Measurements from ENCODE around the gene STPG2. TPM values are rescaled to one million over a fixed set of nuclear protein-coding genes. Genes with fewer than 3 reads are reported as not detected.

The STPG2 gene
- total RNA-seq, 1 experiment from 2014 or later, result 0.56 TPM

GRCh38 chr4:98110929-98111328, 32.3 kb downstream of the STPG2 start:
- no peaks in the 10 kb centered on the region for H3K36me3 ChIP-seq (ENCODE audit: insufficient read depth, low read length)
- no peaks in the 10 kb centered on the region for H3K9me2 ChIP-seq (replicated peaks; ENCODE audit: insufficient read depth, low read length)
- DNase-seq, result no peak
- H3K4me2 ChIP-seq (ENCODE audit: low read depth, low read length, poor library complexity, severe bottlenecking), result no peak overlapping the region
- no peak overlapping the region for H3K4me3 ChIP-seq (ENCODE audit: low read length)
- no peaks in the 10 kb centered on the region for H3K27me3 ChIP-seq (ENCODE audit: low read length)
- no peak overlapping the region for H3K27ac ChIP-seq (ENCODE audit: low read length)
- no peaks in the 10 kb centered on the region for H4K20me1 ChIP-seq (ENCODE audit: insufficient read depth, low read depth, low read length)
- no peaks in the 10 kb centered on the region for H3K79me2 ChIP-seq (ENCODE audit: low read length)
- no peaks in the 10 kb centered on the region for H3K4me1 ChIP-seq (ENCODE audit: low read length)
- H3K9me3 ChIP-seq (ENCODE audit: low read length), result no peaks in the 10 kb centered on the region
- no peak overlapping the region for H3K9ac ChIP-seq (ENCODE audit: low read length)
- H2AFZ ChIP-seq (ENCODE audit: low read length), result no peak overlapping the region

GRCh38 chr4:98110214-98110613, 33.1 kb downstream of the STPG2 start:
- no peaks in the 10 kb centered on the region for H3K27me3 ChIP-seq (ENCODE audit: low read length)
- H3K79me2 ChIP-seq (ENCODE audit: low read length), result no peaks in the 10 kb centered on the region
- H3K4me1 ChIP-seq (ENCODE audit: low read length), result no peaks in the 10 kb centered on the region
- H3K36me3 ChIP-seq (ENCODE audit: insufficient read depth, low read length), result no peaks in the 10 kb centered on the region
- no peaks in the 10 kb centered on the region for H3K9me3 ChIP-seq (ENCODE audit: low read length)
- no peaks in the 10 kb centered on the region for H4K20me1 ChIP-seq (ENCODE audit: insufficient read depth, low read depth, low read length)
- no peak overlapping the region for H3K27ac ChIP-seq (ENCODE audit: low read length)
- no peak for DNase-seq
- H3K9ac ChIP-seq (ENCODE audit: low read length), result no peak overlapping the region
- H3K4me2 ChIP-seq (ENCODE audit: low read depth, low read length, poor library complexity, severe bottlenecking), result no peak overlapping the region
- no peak overlapping the region for H2AFZ ChIP-seq (ENCODE audit: low read length)
- H3K4me3 ChIP-seq (ENCODE audit: low read length), result no peak overlapping the region
- H3K9me2 ChIP-seq (replicated peaks; ENCODE audit: insufficient read depth, low read length), result no peaks in the 10 kb centered on the region

GRCh38 chr4:98102660-98103059, 40.6 kb downstream of the STPG2 start:
- H2AFZ ChIP-seq (ENCODE audit: low read length), result no peak overlapping the region
- no peak overlapping the region for H3K4me3 ChIP-seq (ENCODE audit: low read length)
- H3K79me2 ChIP-seq (ENCODE audit: low read length), result no peaks in the 10 kb centered on the region
- H3K27me3 ChIP-seq (ENCODE audit: low read length), result no peaks in the 10 kb centered on the region
- no peaks in the 10 kb centered on the region for H3K36me3 ChIP-seq (ENCODE audit: insufficient read depth, low read length)
- no peaks in the 10 kb centered on the region for H3K9me2 ChIP-seq (replicated peaks; ENCODE audit: insufficient read depth, low read length)
- H3K4me1 ChIP-seq (ENCODE audit: low read length), result peaks cover 4% of the 10 kb centered on the region; the same call in 1 of the 2 replicates
- no peak overlapping the region for H3K27ac ChIP-seq (ENCODE audit: low read length)
- H4K20me1 ChIP-seq (ENCODE audit: insufficient read depth, low read depth, low read length), result no peaks in the 10 kb centered on the region
- DNase-seq, result no peak
- no peak overlapping the region for H3K4me2 ChIP-seq (ENCODE audit: low read depth, low read length, poor library complexity, severe bottlenecking)
- no peaks in the 10 kb centered on the region for H3K9me3 ChIP-seq (ENCODE audit: low read length)
- no peak overlapping the region for H3K9ac ChIP-seq (ENCODE audit: low read length)

- Histone ChIP-seq H3K4me1 (ENCODE audit: low read length) (peaks cover 4% of the 10 kb centered on the region; the same call in 1 of the 2 replicates), H4K20me1 (ENCODE audit: insufficient read depth, low read depth, low read length) (no peaks in the 10 kb centered on the region), H3K4me2 (ENCODE audit: low read depth, low read length, poor library complexity, severe bottlenecking) (no peak overlapping the region), H3K27ac (ENCODE audit: low read length) (no peak overlapping the region), H3K9me2 (replicated peaks; ENCODE audit: insufficient read depth, low read length) (no peaks in the 10 kb centered on the region), H3K4me3 (ENCODE audit: low read length) (no peak overlapping the region), H3K36me3 (ENCODE audit: insufficient read depth, low read length) (no peaks in the 10 kb centered on the region), H3K9ac (ENCODE audit: low read length) (no peak overlapping the region), H2AFZ (ENCODE audit: low read length) (no peak overlapping the region), H3K79me2 (ENCODE audit: low read length) (no peaks in the 10 kb centered on the region), H3K27me3 (ENCODE audit: low read length) (no peaks in the 10 kb centered on the region), H3K9me3 (ENCODE audit: low read length) (no peaks in the 10 kb centered on the region)
- no peak for DNase-seq
Observed at GRCh38 chr4:98101988-98102387, 41.3 kb downstream of the STPG2 start.

GRCh38 chr4:98098764-98099163, 44.5 kb downstream of the STPG2 start:
- Histone ChIP-seq H3K9ac (ENCODE audit: low read length) (no peak overlapping the region), H3K27ac (ENCODE audit: low read length) (no peak overlapping the region), H3K4me1 (ENCODE audit: low read length) (peaks cover 4% of the 10 kb centered on the region; the same call in 1 of the 2 replicates), H2AFZ (ENCODE audit: low read length) (no peak overlapping the region), H3K79me2 (ENCODE audit: low read length) (no peaks in the 10 kb centered on the region), H3K9me2 (replicated peaks; ENCODE audit: insufficient read depth, low read length) (no peaks in the 10 kb centered on the region), H3K4me3 (ENCODE audit: low read length) (no peak overlapping the region), H3K36me3 (ENCODE audit: insufficient read depth, low read length) (no peaks in the 10 kb centered on the region), H4K20me1 (ENCODE audit: insufficient read depth, low read depth, low read length) (no peaks in the 10 kb centered on the region), H3K4me2 (ENCODE audit: low read depth, low read length, poor library complexity, severe bottlenecking) (no peak overlapping the region), H3K9me3 (ENCODE audit: low read length) (no peaks in the 10 kb centered on the region), H3K27me3 (ENCODE audit: low read length) (no peaks in the 10 kb centered on the region)
- no peak for DNase-seq

GRCh38 chr4:98094118-98094517, 49.2 kb downstream of the STPG2 start:
- no peak overlapping the region for H3K4me2 ChIP-seq (ENCODE audit: low read depth, low read length, poor library complexity, severe bottlenecking)
- H3K27ac ChIP-seq (ENCODE audit: low read length), result no peak overlapping the region
- H3K4me3 ChIP-seq (ENCODE audit: low read length), result no peak overlapping the region
- no peak overlapping the region for H2AFZ ChIP-seq (ENCODE audit: low read length)
- H4K20me1 ChIP-seq (ENCODE audit: insufficient read depth, low read depth, low read length), result no peaks in the 10 kb centered on the region
- H3K27me3 ChIP-seq (ENCODE audit: low read length), result no peaks in the 10 kb centered on the region
- DNase-seq, result no peak
- H3K9me2 ChIP-seq (replicated peaks; ENCODE audit: insufficient read depth, low read length), result no peaks in the 10 kb centered on the region
- H3K4me1 ChIP-seq (ENCODE audit: low read length), result peaks cover 4% of the 10 kb centered on the region; the same call in 1 of the 2 replicates
- no peaks in the 10 kb centered on the region for H3K36me3 ChIP-seq (ENCODE audit: insufficient read depth, low read length)
- H3K9me3 ChIP-seq (ENCODE audit: low read length), result no peaks in the 10 kb centered on the region
- no peaks in the 10 kb centered on the region for H3K79me2 ChIP-seq (ENCODE audit: low read length)
- no peak overlapping the region for H3K9ac ChIP-seq (ENCODE audit: low read length)

- no peaks in the 10 kb centered on the region for H3K9me3 ChIP-seq (ENCODE audit: low read length)
- no peak overlapping the region for H3K4me3 ChIP-seq (ENCODE audit: low read length)
- H3K4me1 ChIP-seq (ENCODE audit: low read length), result peaks cover under 1% of the 10 kb centered on the region; the same call in 1 of the 2 replicates
- no peak for DNase-seq
- no peak overlapping the region for H3K4me2 ChIP-seq (ENCODE audit: low read depth, low read length, poor library complexity, severe bottlenecking)
- no peaks in the 10 kb centered on the region for H3K79me2 ChIP-seq (ENCODE audit: low read length)
- H3K9me2 ChIP-seq (replicated peaks; ENCODE audit: insufficient read depth, low read length), result no peaks in the 10 kb centered on the region
- H4K20me1 ChIP-seq (ENCODE audit: insufficient read depth, low read depth, low read length), result no peaks in the 10 kb centered on the region
- H3K27me3 ChIP-seq (ENCODE audit: low read length), result no peaks in the 10 kb centered on the region
- no peak overlapping the region for H3K27ac ChIP-seq (ENCODE audit: low read length)
- H3K9ac ChIP-seq (ENCODE audit: low read length), result no peak overlapping the region
- no peaks in the 10 kb centered on the region for H3K36me3 ChIP-seq (ENCODE audit: insufficient read depth, low read length)
- no peak overlapping the region for H2AFZ ChIP-seq (ENCODE audit: low read length)
Observed at GRCh38 chr4:98093662-98094061, 49.6 kb downstream of the STPG2 start.

GRCh38 chr4:98092833-98093439, 50.3 kb downstream of the STPG2 start:
- peak; percentile 70 for DNase-seq
- no peak overlapping the region for H3K4me3 ChIP-seq (ENCODE audit: low read length)
- H3K27me3 ChIP-seq (ENCODE audit: low read length), result no peaks in the 10 kb centered on the region
- no peaks in the 10 kb centered on the region for H3K9me3 ChIP-seq (ENCODE audit: low read length)
- H3K9ac ChIP-seq (ENCODE audit: low read length), result no peak overlapping the region
- H3K4me1 ChIP-seq (ENCODE audit: low read length), result no peaks in the 10 kb centered on the region
- no peak overlapping the region for H2AFZ ChIP-seq (ENCODE audit: low read length)
- H3K27ac ChIP-seq (ENCODE audit: low read length), result no peak overlapping the region
- H3K36me3 ChIP-seq (ENCODE audit: insufficient read depth, low read length), result no peaks in the 10 kb centered on the region
- H3K9me2 ChIP-seq (replicated peaks; ENCODE audit: insufficient read depth, low read length), result no peaks in the 10 kb centered on the region
- no peaks in the 10 kb centered on the region for H4K20me1 ChIP-seq (ENCODE audit: insufficient read depth, low read depth, low read length)
- no peaks in the 10 kb centered on the region for H3K79me2 ChIP-seq (ENCODE audit: low read length)
- H3K4me2 ChIP-seq (ENCODE audit: low read depth, low read length, poor library complexity, severe bottlenecking), result no peak overlapping the region

Data from Karpas-422 (cell line).